OCI-LY3 (cell line): Measurements from ENCODE around the gene MMP23B.
"Not testable (repeated sequence)": the region's sequence is repeated elsewhere in the genome, so short reads cannot be mapped to it uniquely, and the experiment has no call there.

Source experiments
- EZH2phosphoT487 ChIP-seq: fragments of 200-600 bp; shearing (Covaris generic); IDR thresholded peaks from 2 replicates; pipeline ENCODE4 v1.6.1; 2018; ENCODE audit warnings: antibody characterized with exemption, mixed run types, low read depth
- TF ChIP-seq, protein P1 (sequence below): fragments of 200-600, 300-600 bp; sonication (generic); IDR thresholded peaks from 2 replicates; pipeline ENCODE4 v1.5.1; 2014; ENCODE audit warnings: antibody characterized with exemption, low read length, low read depth

DNA sequence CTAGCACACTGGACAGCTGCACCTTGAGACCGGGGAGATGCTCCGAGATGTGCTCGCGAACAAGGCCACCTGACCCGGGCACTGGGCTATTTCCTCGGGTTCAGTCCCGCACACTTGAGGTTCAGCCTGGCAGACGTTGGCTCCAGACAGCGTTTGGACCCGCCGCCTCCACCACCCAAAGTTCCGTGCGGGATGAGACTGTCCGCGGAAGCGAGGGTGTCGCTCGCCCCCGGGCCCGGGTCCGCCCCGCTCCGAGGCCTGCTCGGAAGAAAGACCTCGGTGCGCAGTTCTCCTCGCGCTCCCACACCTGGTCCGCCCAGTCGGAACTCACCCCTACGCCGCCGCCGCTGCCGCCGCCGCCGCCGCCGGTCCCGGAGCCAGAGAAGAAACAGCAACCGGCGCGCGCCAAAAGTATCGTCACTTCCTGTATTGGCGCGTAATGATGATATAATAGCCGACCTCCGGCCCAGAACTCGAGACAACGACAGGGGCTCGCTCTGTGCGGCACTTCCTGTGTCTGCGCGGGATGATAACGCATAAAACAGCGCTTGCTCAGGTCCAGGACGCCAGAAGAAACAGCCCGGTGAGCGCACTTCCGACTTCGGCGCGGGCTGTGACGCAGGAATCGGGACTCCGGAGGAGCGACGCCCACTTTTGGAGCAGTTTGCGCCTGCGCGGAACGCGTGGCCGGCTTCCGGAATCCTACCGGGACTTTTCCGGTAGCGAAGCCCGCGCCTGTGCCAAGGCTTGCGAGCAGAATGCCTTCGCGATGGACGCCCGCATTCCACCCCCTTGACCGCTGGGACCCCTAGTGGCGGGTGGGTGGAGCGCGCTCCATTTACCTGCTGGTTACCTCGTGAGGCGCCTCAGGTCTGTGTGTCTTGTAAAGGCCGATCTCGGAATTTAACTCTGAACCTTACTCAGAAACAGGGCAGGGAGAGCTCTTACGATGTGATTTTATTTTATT lies 26.9 kb downstream of the MMP23B start, which contains the start of gene CDK11B:
- TF ChIP-seq, protein P1, sequence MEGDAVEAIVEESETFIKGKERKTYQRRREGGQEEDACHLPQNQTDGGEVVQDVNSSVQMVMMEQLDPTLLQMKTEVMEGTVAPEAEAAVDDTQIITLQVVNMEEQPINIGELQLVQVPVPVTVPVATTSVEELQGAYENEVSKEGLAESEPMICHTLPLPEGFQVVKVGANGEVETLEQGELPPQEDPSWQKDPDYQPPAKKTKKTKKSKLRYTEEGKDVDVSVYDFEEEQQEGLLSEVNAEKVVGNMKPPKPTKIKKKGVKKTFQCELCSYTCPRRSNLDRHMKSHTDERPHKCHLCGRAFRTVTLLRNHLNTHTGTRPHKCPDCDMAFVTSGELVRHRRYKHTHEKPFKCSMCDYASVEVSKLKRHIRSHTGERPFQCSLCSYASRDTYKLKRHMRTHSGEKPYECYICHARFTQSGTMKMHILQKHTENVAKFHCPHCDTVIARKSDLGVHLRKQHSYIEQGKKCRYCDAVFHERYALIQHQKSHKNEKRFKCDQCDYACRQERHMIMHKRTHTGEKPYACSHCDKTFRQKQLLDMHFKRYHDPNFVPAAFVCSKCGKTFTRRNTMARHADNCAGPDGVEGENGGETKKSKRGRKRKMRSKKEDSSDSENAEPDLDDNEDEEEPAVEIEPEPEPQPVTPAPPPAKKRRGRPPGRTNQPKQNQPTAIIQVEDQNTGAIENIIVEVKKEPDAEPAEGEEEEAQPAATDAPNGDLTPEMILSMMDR: not testable (repeated sequence)
- TF ChIP-seq EZH2phosphoT487: not testable (repeated sequence)
